ENCODE measurements around the gene LAMA4. TPM values are rescaled to one million over a fixed set of nuclear protein-coding genes. Genes with fewer than 3 reads are reported as not detected.

Gene LAMA4
- total RNA-seq, 1 experiment from 2014 or later: 1.1 TPM

GRCh38 chr6:112190164-112190563 is 64.2 kb downstream of the LAMA4 start:
- no peak overlapping the region for H2AFZ ChIP-seq (ENCODE audit: low read length)
- H4K20me1 ChIP-seq (ENCODE audit: control insufficient read depth, insufficient read depth, insufficient read length): no peaks in the 10 kb centered on the region
- H3K79me1 ChIP-seq (ENCODE audit: insufficient read depth, low read depth, low read length, poor library complexity, severe bottlenecking): no peaks in the 10 kb centered on the region
- no CpG with 5 or more reads among the region's 1 CpG for WGBS (ENCODE audit: extremely low coverage, insufficient read length, low lambda C conversion rate)
- no peak overlapping the region for H2AK5ac ChIP-seq (ENCODE audit: insufficient read length, low read length)
- H3T11ph ChIP-seq (ENCODE audit: low read length): no peak overlapping the region
- H3K9ac ChIP-seq (ENCODE audit: extremely low read depth, insufficient read length, low read length): no peak overlapping the region
- H3K4ac ChIP-seq (ENCODE audit: low read depth, low read length): no peak overlapping the region
- H3K4me2 ChIP-seq (ENCODE audit: insufficient read depth, insufficient read length, low read length): no peak overlapping the region
- H2BK12ac ChIP-seq (ENCODE audit: insufficient read length, low read depth, low read length): no peak overlapping the region
- no peak overlapping the region for H2BK15ac ChIP-seq (ENCODE audit: low read depth, low read length)
- no peak overlapping the region for H3K23ac ChIP-seq (ENCODE audit: insufficient read length, low read depth, low read length)
- no peaks in the 10 kb centered on the region for H3K79me2 ChIP-seq (ENCODE audit: insufficient read depth, low read length)
- H3K18ac ChIP-seq (ENCODE audit: insufficient read length, low read depth, low read length): no peak overlapping the region
- H3K9me3 ChIP-seq (ENCODE audit: control insufficient read depth, low read depth, low read length): no peaks in the 10 kb centered on the region
- H4K91ac ChIP-seq (ENCODE audit: insufficient read length, low read depth, low read length): no peak overlapping the region
- H4K5ac ChIP-seq (ENCODE audit: insufficient read length, low read depth, low read length): no peak overlapping the region
- no peak overlapping the region for H4K8ac ChIP-seq (replicated peaks; ENCODE audit: insufficient read length, low read depth, low read length)
- no peak for TF ChIP-seq CTCF (conservative IDR thresholded peaks at IDR 0.05)
- H3K23me2 ChIP-seq (ENCODE audit: insufficient read length, low read depth, low read length, poor library complexity, severe bottlenecking): no peaks in the 10 kb centered on the region
- no peaks in the 10 kb centered on the region; the same call in none of the 2 replicates for H3K27me3 Mint-ChIP-seq (ENCODE audit: low read depth)
- H3K4me3 Mint-ChIP-seq: no peak overlapping the region
- H3K36me3 Mint-ChIP-seq (ENCODE audit: insufficient read depth in 1 of 3, low read depth in 3 of 3): no peaks in the 10 kb centered on the region
- no peak overlapping the region for H2BK5ac ChIP-seq (ENCODE audit: insufficient read length, low read length)
- no peak overlapping the region for H3K14ac ChIP-seq (ENCODE audit: insufficient read depth, low read length)
- no peak overlapping the region for H2BK120ac ChIP-seq (ENCODE audit: low read depth, low read length, poor library complexity, severe bottlenecking)
- H3K27ac Mint-ChIP-seq: no peak overlapping the region
- no peak overlapping the region for H3K56ac ChIP-seq (ENCODE audit: insufficient read length, low read depth, low read length)
- H2BK20ac ChIP-seq (ENCODE audit: low read depth, low read length, poor library complexity, severe bottlenecking): no peak overlapping the region
- no peaks in the 10 kb centered on the region for H3K27me3 ChIP-seq (ENCODE audit: insufficient read depth, low read length)
- no peak for DNase-seq
- peaks cover 7 to 8% of the 10 kb centered on the region in 2 experiments; a peak in 3 of 4 replicates for H3K4me1 Mint-ChIP-seq
- H3K27ac ChIP-seq (ENCODE audit: insufficient read length, low read depth, low read length): no peak overlapping the region
- no peaks in the 10 kb centered on the region for H3K4me1 ChIP-seq (ENCODE audit: insufficient read depth, low read length)
- H3K9me3 Mint-ChIP-seq: no peaks in the 10 kb centered on the region
